NB4 (cell line): ENCODE measurements around the gene EPN3.

Experiments
- CTCF ChIP-seq: IDR thresholded peaks from one replicate; pipeline ENCODE4 v1.5.1; 2012; ENCODE audit warnings: low read depth, low read length
- MYC ChIP-seq: IDR thresholded peaks from 2 replicates; pipeline ENCODE4 v1.6.1; 2011; ENCODE audit warnings: low read depth, low read length
- POLR2A ChIP-seq: IDR thresholded peaks from 2 replicates; pipeline ENCODE4 v1.6.1; 2011; ENCODE audit warnings: mild to moderate bottlenecking; ENCODE audit not compliant: insufficient read length; ENCODE audit errors: extremely low read depth

DNA sequence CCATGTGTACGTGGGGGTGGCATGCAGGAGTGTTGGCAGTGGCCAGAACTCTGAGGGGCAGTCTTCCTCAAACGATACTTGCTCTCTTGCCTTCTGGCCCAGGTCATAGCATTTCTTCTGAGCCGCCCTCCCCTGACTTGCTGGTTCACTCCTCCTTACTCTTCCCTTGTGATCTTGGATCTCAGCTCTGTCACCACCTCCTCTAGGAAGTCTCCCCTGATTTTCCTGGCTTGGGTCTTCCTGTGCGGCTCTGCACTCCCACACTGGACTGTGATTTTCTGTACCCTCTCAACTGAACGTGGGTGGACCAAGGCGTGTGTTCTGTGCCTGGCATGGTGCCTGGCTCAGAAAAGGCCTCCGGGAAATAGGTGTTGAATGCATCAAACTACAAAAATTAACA, 2.9 kb downstream of the EPN3 start:
- no peak for TF ChIP-seq CTCF
- no peak for TF ChIP-seq POLR2A
- TF ChIP-seq MYC = no peak
